B cell (primary cell): Measurements from ENCODE around the gene LPCAT3.

Experiments
- CTCF ChIP-seq: fragments of 200-600 bp; IDR thresholded peaks from one replicate; pipeline ENCODE4 v1.8.0; 2022; ENCODE audit warnings: antibody characterized with exemption, mild to moderate bottlenecking
- EZH2 ChIP-seq: IDR thresholded peaks from 2 replicates; pipeline ENCODE4 v1.6.1; 2012; ENCODE audit warnings: borderline replicate concordance, low read depth, mild to moderate bottlenecking, moderate library complexity, low read length; ENCODE audit not compliant: insufficient read depth, poor library complexity, severe bottlenecking

GRCh38 chr12:6956021-6956727 lies 62.1 kb downstream of the LPCAT3 start:
- TF ChIP-seq CTCF (no peak), EZH2 (no peak)
